Ectodermal cell (in vitro differentiated cells): ENCODE measurements around the gene MEX3D.
"Not testable (repeated sequence)": the region's sequence is repeated elsewhere in the genome, so short reads cannot be mapped to it uniquely, and the experiment has no call there.

Source experiments
- H3K27ac ChIP-seq: 2 replicates; pipeline ENCODE4 v1.7.0; 2013; ENCODE audit warnings: mild to moderate bottlenecking, low read depth, low read length; ENCODE audit not compliant: insufficient read depth, poor library complexity, severe bottlenecking
- H3K27me3 ChIP-seq: 2 replicates; pipeline ENCODE4 v1.7.0; 2013; ENCODE audit warnings: mild to moderate bottlenecking, low read length; ENCODE audit not compliant: insufficient read depth, control insufficient read depth, poor library complexity, severe bottlenecking
- H3K36me3 ChIP-seq: one replicate; pipeline ENCODE4 v1.7.0; 2013; ENCODE audit warnings: low read length; ENCODE audit not compliant: control insufficient read depth, insufficient read depth
- H3K4me1 ChIP-seq: one replicate; pipeline ENCODE4 v1.7.0; 2013; ENCODE audit warnings: low read length; ENCODE audit not compliant: control insufficient read depth, insufficient read depth
- H3K4me3 ChIP-seq: 2 replicates; pipeline ENCODE4 v1.7.0; 2013; ENCODE audit warnings: low read depth, low read length, control low read depth; ENCODE audit not compliant: insufficient read depth
- H3K9me3 ChIP-seq: 2 replicates; pipeline ENCODE4 v1.7.0; 2013; ENCODE audit warnings: mild to moderate bottlenecking, low read length, moderate library complexity; ENCODE audit not compliant: control insufficient read depth
- WGBS, 2 experiments: methylation state at CpG; one replicate each; pipeline ENCODE4 v1.1.7; 2013; ENCODE audit warnings: missing lambda C conversion rate in 2 of 2; 5-methylcytosine and 5-hydroxymethylcytosine counted together

Gene MEX3D

DNA sequence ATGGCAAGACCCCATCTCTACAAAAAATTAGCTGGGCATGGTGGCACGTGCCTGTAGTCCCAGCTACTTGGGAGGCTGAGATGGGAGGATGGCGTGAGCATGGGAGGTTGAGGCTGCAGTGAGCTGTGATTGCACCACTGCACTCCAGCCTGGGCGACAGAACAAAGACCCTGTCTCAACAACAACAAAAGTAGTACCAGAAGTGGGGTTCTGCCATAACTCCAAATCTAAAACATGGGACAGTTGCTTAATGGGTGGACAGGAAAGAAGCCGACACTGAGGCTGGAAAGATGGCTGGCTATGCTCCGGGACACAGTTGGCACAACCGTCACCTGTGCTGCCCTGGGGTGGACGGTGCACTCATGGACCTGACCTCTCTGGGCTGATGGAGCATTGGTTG lies 32.4 kb downstream of the MEX3D start:
- not testable (repeated sequence) for H3K9me3 ChIP-seq, H3K36me3 ChIP-seq, H3K4me1 ChIP-seq, H3K4me3 ChIP-seq, H3K27me3 ChIP-seq, H3K27ac ChIP-seq
- WGBS, 2 experiments, result 92 to 93% methylated on average over 7 of the region's 7 CpGs

DNA sequence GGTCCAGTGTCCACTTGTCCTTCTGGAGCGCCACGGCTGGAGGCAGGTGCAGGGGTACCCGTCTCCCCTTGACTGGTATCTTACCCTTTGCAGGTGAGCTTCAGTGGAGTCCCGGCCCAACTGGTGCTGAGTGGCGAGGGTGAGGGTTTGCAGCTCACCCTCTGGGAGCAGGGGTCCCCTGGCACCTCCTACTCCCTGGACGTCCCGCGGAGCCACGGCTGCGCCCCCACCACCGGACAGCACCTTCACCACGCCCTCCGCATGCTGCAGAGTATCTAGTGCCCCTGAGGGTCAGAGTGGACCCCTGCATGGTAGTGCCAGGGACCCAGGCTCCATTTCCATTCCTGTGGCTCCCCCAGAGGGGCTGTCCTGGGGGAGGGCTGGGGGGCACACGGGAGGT lies 33.2 kb downstream of the MEX3D start:
- WGBS, 2 experiments, result 85 to 86% methylated on average over 14 of the region's 14 CpGs

DNA sequence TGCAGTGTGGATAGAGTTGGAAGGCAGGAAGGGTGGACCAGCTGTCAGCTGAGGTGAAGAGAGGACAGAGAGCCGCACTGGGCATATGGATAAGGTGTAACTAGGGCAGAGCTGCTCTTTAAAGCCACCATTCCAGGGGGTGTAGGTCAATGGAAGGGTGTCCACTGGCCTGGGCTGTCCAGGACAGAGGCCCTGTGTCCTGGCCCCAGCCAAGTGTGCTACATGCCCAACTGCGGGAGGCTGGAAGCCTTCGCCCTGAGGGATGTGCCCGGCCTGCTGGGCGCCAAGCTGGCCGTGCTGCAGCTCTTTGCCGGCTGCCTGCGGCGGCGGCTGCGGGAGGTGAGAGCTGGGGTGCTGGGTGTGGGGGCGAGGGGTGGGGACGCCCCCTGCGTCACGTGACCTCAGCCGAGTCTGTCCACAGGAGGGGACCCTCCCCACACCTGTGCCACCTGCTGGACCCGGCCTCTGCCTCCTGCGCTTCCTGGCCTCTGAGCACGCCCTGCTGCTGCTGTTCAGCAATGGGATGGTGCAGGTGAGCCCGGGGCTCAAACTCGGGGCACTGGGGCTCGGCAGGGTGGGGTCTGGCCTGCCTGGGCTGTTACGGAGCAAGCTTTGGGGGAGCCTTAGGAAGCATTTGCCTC lies 34.5 kb downstream of the MEX3D start:
- Histone ChIP-seq H3K27ac (no peak overlapping the region), H3K36me3 (no peaks in the 10 kb centered on the region), H3K4me3 (no peak overlapping the region), H3K9me3 (no peaks in the 10 kb centered on the region), H3K27me3 (no peaks in the 10 kb centered on the region), H3K4me1 (no peaks in the 10 kb centered on the region)
- 87 to 89% methylated on average over 23 of the region's 23 CpGs for WGBS, 2 experiments

More for the DNA sequence above, 33.2 kb downstream of the MEX3D start:
- Histone ChIP-seq H3K27ac (no peak overlapping the region), H3K27me3 (no peaks in the 10 kb centered on the region), H3K4me3 (no peak overlapping the region), H3K36me3 (no peaks in the 10 kb centered on the region), H3K9me3 (no peaks in the 10 kb centered on the region), H3K4me1 (no peaks in the 10 kb centered on the region)

DNA sequence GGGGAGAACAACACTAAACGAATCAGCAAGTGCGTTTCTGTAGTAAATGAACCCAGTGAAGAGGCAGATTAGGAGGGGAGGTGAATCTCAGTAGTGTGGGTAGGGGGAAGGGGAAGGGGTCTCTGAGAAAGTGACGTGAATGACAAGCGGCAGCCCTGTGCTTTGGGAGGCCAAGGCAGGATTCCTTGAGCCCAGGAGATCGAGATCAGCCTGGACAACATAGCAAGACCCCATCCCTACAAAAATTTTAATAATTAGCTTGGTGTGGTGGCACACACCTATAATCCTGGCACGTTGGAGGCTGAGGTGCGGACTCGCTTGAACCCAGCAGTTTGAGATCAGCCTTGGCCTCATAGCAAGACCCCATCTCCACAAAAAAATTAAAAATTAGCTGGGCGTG lies 36.1 kb downstream of the MEX3D start:
- WGBS, 2 experiments, result 82 to 90% methylated on average over 9 of the region's 9 CpGs
- Histone ChIP-seq H3K36me3 (no peaks in the 10 kb centered on the region), H3K4me3 (no peak overlapping the region), H3K27me3 (peaks cover under 1% of the 10 kb centered on the region), H3K27ac (no peak overlapping the region), H3K9me3 (no peaks in the 10 kb centered on the region), H3K4me1 (no peaks in the 10 kb centered on the region)

GRCh38 chr19:1531587-1531986 lies 36.5 kb downstream of the MEX3D start:
- WGBS, 2 experiments, result 88 to 89% methylated on average over 11 of the region's 11 CpGs
- no peaks in the 10 kb centered on the region for H3K9me3 ChIP-seq
- H3K4me3 ChIP-seq, result no peak overlapping the region

GRCh38 chr19:1530856-1531255 lies 37.3 kb downstream of the MEX3D start:
- H3K27ac ChIP-seq, H3K36me3 ChIP-seq, H3K4me3 ChIP-seq, H3K9me3 ChIP-seq, H3K4me1 ChIP-seq: not testable (repeated sequence)
- peaks cover 12% of the 10 kb centered on the region for H3K27me3 ChIP-seq
- WGBS, 2 experiments, result 88 to 90% methylated on average over 11 of the region's 11 CpGs

More at GRCh38 chr19:1531587-1531986, 36.5 kb downstream of the MEX3D start:
- Histone ChIP-seq H3K27me3 (peaks cover 4% of the 10 kb centered on the region), H3K4me1 (no peaks in the 10 kb centered on the region), H3K27ac (no peak overlapping the region), H3K36me3 (no peaks in the 10 kb centered on the region)

GRCh38 chr19:1529430-1529816 lies 38.7 kb downstream of the MEX3D start:
- Histone ChIP-seq H3K4me3 (no peak overlapping the region), H3K9me3 (no peaks in the 10 kb centered on the region), H3K4me1 (no peaks in the 10 kb centered on the region), H3K27me3 (peaks cover 26% of the 10 kb centered on the region), H3K36me3 (no peaks in the 10 kb centered on the region), H3K27ac (no peak overlapping the region)
- 83 to 84% methylated on average over 16 of the region's 16 CpGs for WGBS, 2 experiments

GRCh38 chr19:1528596-1529429 lies 39.3 kb downstream of the MEX3D start:
- Histone ChIP-seq H3K9me3 (no peaks in the 10 kb centered on the region), H3K36me3 (no peaks in the 10 kb centered on the region), H3K4me3 (no peak overlapping the region), H3K4me1 (no peaks in the 10 kb centered on the region), H3K27me3 (peaks cover 32% of the 10 kb centered on the region), H3K27ac (no peak overlapping the region)
- WGBS, 2 experiments, result 90 to 92% methylated on average over 21 of the region's 23 CpGs

GRCh38 chr19:1527650-1528309 lies 40.3 kb downstream of the MEX3D start:
- Histone ChIP-seq H3K4me1 (no peaks in the 10 kb centered on the region), H3K27me3 (peaks cover 42% of the 10 kb centered on the region), H3K4me3 (no peak overlapping the region), H3K36me3 (no peaks in the 10 kb centered on the region), H3K9me3 (no peaks in the 10 kb centered on the region), H3K27ac (no peak overlapping the region)
- WGBS, 2 experiments, result 82 to 83% methylated on average over 27 of the region's 27 CpGs

DNA sequence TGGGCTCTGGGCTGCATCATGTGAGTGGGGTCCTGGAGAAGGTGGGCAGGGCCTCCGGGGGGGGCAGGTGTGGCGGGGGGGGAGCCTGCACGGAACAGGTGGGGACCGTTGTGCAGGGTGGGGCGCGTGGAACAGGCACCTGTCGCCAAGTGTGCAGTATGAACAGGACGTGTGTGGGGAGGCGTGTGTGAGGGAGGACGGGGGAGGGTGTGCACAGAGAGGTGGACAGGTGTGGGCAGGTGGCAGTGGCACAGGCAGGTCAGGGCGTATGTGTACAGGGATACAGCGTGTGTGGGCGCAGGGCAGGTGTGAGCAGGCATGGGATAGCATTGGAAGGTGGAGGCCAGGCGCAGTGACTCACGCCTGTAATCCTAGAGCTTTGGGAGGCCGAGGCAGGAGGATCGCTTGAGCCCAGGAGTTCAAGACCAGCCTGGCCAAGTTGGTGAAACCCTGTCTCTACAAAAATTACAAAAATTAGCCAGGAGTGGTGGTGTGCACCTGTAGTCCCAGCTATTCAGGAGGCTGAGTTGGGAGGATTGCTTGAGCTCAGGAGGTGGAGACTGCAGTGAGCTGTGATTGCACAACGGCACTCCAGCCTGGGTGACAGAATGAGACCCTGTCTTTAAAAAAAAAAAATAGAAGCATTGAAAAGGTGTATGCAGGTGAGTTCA lies 41.0 kb downstream of the MEX3D start:
- no peak overlapping the region for H3K27ac ChIP-seq
- no peaks in the 10 kb centered on the region for H3K36me3 ChIP-seq
- H3K9me3 ChIP-seq, result no peaks in the 10 kb centered on the region
- WGBS, 2 experiments, result 82 to 83% methylated on average over 18 of the region's 18 CpGs
- no peaks in the 10 kb centered on the region for H3K4me1 ChIP-seq
- no peak overlapping the region for H3K4me3 ChIP-seq
- peaks cover 49% of the 10 kb centered on the region for H3K27me3 ChIP-seq
